ENCODE measurements around the gene CLCN1. TPM values are rescaled to one million over a fixed set of nuclear protein-coding genes. Genes with fewer than 3 reads are reported as not detected.

The CLCN1 gene
- total RNA-seq, 2 experiments from 2014 or later, result 0.06 TPM; not detected in 1

DNA sequence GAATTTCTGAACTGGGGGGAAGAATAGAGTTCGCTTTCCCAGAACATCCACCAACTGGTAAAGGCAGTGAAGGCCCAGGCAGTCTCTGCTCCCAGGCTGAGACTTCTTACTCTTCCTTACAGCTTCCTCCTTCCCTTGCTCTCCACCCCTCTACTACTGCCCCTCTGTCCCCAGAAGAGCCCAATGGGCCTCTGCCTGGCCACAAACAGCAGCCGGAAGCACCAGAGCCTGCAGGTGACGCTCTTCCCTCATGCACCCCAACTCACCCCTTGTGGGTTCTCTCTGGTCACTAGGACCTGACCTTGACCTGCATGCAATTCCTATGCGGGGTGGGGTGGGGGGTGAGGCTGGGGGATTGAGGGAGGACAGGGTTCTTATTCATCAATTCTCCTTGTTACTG, 30.1 kb downstream of the CLCN1 start:
- Mint-ChIP-seq H3K27ac (no peak overlapping the region), H3K36me3 (ENCODE audit: low read depth) (no peaks in the 10 kb centered on the region), H3K4me1 (peaks cover 9% of the 10 kb centered on the region), H3K9me3 (no peaks in the 10 kb centered on the region), H3K27me3 (peaks cover 32% of the 10 kb centered on the region), H3K4me3 (no peak overlapping the region)
- CTCF ChIA-PET, result interaction anchor here (0.6 to 2.1 kb wide), 14 partner anchors 9 to 131 kb away, joined by 3 to 12 read pairs (median 4); no protein-coding TSS in a partner anchor
- DNase-seq, result no peak
- POLR2A ChIA-PET, result no interaction called here

DNA sequence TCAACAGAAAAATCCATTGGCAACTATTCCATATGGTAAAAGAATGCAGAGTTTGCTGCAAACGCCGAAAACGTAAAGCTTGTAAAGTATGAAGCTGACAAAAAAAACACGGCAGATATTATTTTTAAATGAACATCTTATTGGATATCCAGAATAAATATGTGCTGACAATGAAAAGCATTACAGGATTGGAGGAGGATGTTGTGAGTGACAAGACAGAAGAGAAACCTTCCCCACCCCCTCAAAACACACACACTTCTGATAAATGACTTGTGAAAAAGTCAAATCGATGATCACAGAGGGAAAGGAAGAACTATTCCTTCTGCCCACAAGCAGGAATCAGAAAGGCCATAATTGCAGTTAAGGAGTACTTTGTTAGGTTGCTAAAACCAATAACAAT, 32.0 kb downstream of the CLCN1 start:
- H3K4me3 Mint-ChIP-seq, result no peak overlapping the region
- H3K4me1 Mint-ChIP-seq, result peaks cover 9% of the 10 kb centered on the region
- ChIA-PET CTCF (interaction anchor here (0.6 to 1.5 kb wide), 4 partner anchors 11 to 85 kb away, joined by 3 to 4 read pairs (median 4); partner anchors contain the start of genes FAM131B and GSTK1), POLR2A (no interaction called here)
- H3K27ac Mint-ChIP-seq, result no peak overlapping the region
- peaks cover 30% of the 10 kb centered on the region for H3K27me3 Mint-ChIP-seq
- DNase-seq, result no peak
- H3K36me3 Mint-ChIP-seq (ENCODE audit: low read depth), result no peaks in the 10 kb centered on the region
- no peaks in the 10 kb centered on the region for H3K9me3 Mint-ChIP-seq

DNA sequence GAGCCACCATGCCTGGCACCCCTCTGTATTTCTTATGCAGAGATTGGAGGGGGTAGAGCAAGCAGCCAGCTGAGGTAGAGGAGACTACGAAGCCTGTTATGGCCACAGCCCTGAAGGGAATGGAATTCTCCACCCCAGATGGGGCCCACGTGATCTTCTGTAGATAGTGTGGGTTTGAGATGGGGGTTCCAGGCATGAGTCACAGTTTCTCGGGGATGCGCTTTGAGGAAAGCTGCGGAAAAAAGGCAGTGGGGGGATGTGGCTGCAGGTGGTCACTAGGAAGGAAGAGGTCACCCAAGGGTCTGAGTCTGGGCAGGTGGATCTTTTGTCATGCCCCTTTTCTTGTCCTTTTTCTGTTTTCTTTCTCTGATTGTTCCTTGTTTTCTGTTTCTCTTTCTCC, 35.1 kb downstream of the CLCN1 start:
- no peaks in the 10 kb centered on the region for H3K4me1 Mint-ChIP-seq

DNA sequence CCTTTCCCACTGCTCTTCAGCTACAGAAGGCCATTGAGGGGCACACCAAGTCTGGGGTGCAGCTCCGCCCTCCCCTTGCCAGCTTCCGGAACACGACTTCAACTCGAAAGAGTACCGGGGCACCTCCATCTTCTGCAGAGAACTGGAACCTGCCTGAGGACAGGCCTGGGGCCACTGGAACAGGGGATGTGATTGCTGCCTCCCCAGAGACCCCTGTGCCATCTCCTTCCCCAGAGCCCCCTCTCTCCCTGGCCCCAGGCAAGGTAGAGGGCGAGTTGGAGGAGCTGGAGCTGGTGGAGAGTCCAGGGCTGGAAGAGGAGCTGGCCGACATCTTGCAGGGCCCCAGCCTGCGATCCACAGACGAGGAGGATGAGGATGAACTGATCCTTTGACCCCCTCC, 35.7 kb downstream of the CLCN1 start:
- no peaks in the 10 kb centered on the region for H3K9me3 Mint-ChIP-seq
- POLR2A ChIA-PET, result no interaction called here
- no peaks in the 10 kb centered on the region for H3K4me1 Mint-ChIP-seq
- CTCF ChIA-PET, result interaction anchor here (1.5 kb wide), 1 partner anchor 89 kb away, joined by 3 read pairs; no protein-coding TSS in a partner anchor
- no peak for DNase-seq
- H3K36me3 Mint-ChIP-seq (ENCODE audit: low read depth), result no peaks in the 10 kb centered on the region
- H3K4me3 Mint-ChIP-seq, result no peak overlapping the region
- peak overlapping the region; percentile 41 for H3K27ac Mint-ChIP-seq
- peaks cover 18% of the 10 kb centered on the region for H3K27me3 Mint-ChIP-seq

More for the DNA sequence above, 35.1 kb downstream of the CLCN1 start:
- CTCF ChIA-PET, result interaction anchor here (1.5 kb wide), 1 partner anchor 89 kb away, joined by 3 read pairs; no protein-coding TSS in a partner anchor
- H3K27me3 Mint-ChIP-seq, result peaks cover 23% of the 10 kb centered on the region
- POLR2A ChIA-PET, result no interaction called here
- H3K4me3 Mint-ChIP-seq, result no peak overlapping the region
- no peak overlapping the region for H3K27ac Mint-ChIP-seq
- no peaks in the 10 kb centered on the region for H3K36me3 Mint-ChIP-seq (ENCODE audit: low read depth)
- DNase-seq, result no peak
- no peaks in the 10 kb centered on the region for H3K9me3 Mint-ChIP-seq

DNA sequence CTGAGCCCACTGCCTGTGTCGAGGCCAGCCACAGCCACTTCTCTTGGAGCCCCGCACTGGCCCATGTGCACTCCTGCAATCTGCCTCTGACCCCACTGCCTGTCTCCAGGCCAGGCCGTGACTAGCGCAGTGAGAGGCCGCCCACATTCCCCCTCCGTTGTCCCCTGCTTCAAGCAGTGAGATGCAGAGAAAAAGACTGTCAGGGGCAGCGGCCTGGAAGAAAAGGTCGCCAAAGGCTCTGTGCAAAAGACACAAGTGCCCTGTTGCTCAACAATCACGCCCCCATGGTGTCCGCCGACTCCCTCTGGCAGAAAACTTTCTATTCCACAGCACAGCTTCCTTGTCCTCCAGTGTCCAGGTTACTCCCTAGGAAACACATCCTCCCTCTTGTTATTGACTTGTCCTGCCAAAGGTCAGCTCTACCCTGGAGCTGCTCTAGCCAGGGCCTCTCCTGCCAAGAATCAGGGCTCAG, 36.7 kb downstream of the CLCN1 start:
- no peak for DNase-seq
- ChIA-PET POLR2A (no interaction called here), CTCF (interaction anchor here (0.6 kb wide), 1 partner anchor 14 kb away, joined by 3 read pairs; no protein-coding TSS in a partner anchor)
- H3K4me1 Mint-ChIP-seq, result no peaks in the 10 kb centered on the region
- H3K27ac Mint-ChIP-seq, result no peak overlapping the region
- no peaks in the 10 kb centered on the region for H3K36me3 Mint-ChIP-seq (ENCODE audit: low read depth)
- H3K9me3 Mint-ChIP-seq, result no peaks in the 10 kb centered on the region
- H3K4me3 Mint-ChIP-seq, result no peak overlapping the region
- peaks cover 14% of the 10 kb centered on the region for H3K27me3 Mint-ChIP-seq

DNA sequence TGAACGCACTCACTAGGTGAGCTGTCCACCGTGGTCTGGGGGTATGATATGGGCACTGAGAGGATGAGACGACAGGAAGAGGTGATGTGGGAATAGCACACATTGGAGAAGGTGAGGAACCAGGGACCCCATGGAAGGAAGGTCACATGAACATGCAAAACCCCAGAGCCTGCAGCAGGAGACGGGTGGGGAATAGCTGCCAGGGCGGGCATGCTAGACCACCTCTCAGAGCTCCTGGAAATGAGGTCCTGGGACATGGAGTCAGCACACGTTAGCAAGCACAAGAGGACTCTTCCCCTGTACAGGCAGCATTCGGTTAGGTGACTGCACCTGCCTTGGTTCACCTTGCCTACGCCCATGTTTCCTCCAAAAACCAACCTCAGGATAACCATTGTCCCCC, 38.5 kb downstream of the CLCN1 start:
- ChIA-PET CTCF (interaction anchor here (0.6 to 0.8 kb wide), 3 partner anchors 23 to 38 kb away, joined by 3 read pairs; partner anchors contain the start of gene CLCN1), POLR2A (no interaction called here)
- Mint-ChIP-seq H3K9me3 (no peaks in the 10 kb centered on the region), H3K4me3 (no peak overlapping the region), H3K4me1 (no peaks in the 10 kb centered on the region), H3K36me3 (ENCODE audit: low read depth) (no peaks in the 10 kb centered on the region), H3K27ac (no peak overlapping the region), H3K27me3 (peaks cover 10% of the 10 kb centered on the region)
- no peak for DNase-seq

DNA sequence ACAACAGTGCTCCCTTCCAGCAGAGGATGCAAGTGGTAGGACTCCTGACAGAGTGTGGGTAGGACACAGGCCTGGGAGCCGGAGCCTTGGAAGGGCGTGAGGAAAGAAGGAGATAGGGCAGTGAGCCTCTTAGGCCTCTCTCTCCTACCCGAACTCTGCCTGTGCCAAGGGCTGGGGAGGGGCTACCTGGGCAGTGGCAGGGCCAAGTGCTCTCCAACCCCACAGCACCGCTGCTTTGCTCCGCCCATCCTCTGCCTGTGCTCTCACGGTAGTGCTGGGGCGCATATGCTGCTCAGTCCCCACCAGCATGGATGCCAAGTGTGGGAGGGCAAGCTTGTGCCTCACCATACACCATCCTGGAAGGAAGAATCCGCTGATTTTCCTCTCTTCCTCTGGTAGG, 39.1 kb downstream of the CLCN1 start:
- POLR2A ChIA-PET, result no interaction called here

DNA sequence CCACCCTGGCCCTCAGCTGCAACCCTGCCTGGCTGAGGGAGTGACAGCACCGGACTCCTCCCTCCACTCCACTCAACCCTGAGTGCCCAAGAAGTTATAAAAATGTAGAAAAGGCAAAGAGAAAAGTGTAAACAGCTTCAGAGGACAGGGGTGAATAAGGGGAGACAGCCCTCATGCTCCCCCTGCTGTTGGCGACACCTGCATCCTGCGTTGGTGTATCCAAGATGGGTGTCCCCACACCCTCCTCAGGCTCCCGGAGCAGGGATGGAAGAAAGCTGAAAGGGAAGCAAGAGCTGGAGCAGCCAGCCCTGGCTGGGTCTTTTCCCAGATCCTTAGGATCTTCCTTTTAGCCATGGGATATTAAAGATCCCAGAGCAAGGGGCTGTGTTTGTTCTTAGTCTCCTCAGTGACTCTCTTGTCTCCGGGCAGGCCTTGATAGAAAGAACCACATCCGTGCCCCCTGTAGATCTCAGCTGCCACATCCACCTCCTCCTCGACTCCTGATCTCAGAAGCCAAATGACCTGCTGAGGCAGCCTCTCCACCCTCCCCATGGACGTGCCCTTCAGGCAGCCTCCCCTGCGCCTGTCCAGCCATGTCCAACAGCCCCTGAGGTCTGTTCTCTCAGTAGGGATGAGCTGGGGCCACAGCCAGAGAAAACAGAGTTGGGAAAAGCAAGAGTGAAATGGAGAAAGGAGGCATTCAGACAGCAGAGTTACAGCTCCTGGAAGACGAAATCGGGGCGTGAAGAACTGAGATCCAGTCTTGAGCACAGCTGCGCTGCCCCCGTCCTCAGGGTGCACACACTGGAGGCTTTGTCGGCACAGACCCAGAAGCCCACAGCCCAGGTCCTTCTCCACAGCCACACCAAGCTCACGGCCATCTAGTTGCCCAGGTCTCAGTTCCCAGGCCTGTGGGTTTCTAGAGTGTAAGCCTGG, 39.8 kb downstream of the CLCN1 start:
- ChIA-PET POLR2A (no interaction called here), CTCF (interaction anchor here (0.9 to 2.1 kb wide), 5 partner anchors 9 to 15 kb away, joined by 3 to 10 read pairs (median 4); no protein-coding TSS in a partner anchor)
- H3K4me1 Mint-ChIP-seq, result no peaks in the 10 kb centered on the region
- H3K27ac Mint-ChIP-seq, result no peak overlapping the region
- H3K36me3 Mint-ChIP-seq (ENCODE audit: low read depth), result no peaks in the 10 kb centered on the region
- H3K27me3 Mint-ChIP-seq, result peaks cover 23% of the 10 kb centered on the region
- H3K9me3 Mint-ChIP-seq, result no peaks in the 10 kb centered on the region
- DNase-seq, result no peak
- H3K4me3 Mint-ChIP-seq, result no peak overlapping the region

More for the DNA sequence above, 39.1 kb downstream of the CLCN1 start:
- Mint-ChIP-seq H3K27me3 (peaks cover 16% of the 10 kb centered on the region), H3K27ac (no peak overlapping the region), H3K4me1 (no peaks in the 10 kb centered on the region), H3K9me3 (no peaks in the 10 kb centered on the region), H3K4me3 (no peak overlapping the region), H3K36me3 (ENCODE audit: low read depth) (no peaks in the 10 kb centered on the region)
- CTCF ChIA-PET, result interaction anchor here (0.9 to 2.1 kb wide), 4 partner anchors 10 to 14 kb away, joined by 3 to 10 read pairs (median 4); no protein-coding TSS in a partner anchor
- DNase-seq, result no peak

DNA sequence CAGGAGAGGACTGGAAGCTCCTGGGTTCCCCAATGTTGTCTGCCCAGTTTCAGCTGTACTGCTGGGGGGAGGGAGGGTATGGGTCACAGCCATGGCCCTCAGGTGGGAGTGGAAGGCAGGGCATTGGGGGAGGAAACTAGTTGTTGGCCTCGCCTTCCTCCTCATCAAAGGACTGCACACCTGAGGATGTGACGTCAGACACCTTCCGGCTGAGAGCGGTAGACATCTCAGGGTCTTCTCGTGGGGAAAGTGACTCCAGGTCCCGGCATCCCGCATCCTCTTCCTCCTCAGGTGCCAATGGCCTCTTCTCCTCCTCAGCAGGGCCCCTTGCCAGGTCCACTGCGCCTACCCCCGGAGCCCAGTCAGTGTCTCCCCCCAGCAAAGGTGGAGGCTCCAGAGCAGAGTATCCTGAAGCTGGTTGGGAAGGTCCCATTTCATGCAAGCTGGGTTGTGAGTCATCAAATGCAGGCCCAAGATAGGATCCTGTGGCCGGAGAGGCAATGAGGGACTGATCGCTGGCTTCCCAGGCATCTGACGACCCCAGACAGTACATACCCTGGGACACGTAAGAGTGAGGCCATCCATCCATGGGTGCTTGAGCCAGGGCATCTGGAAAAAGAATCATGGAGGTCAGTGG, 40.6 kb downstream of the CLCN1 start:
- no peaks in the 10 kb centered on the region for H3K9me3 Mint-ChIP-seq
- DNase-seq, result no peak
- CTCF ChIA-PET, result interaction anchor here (2.0 to 2.1 kb wide), 2 partner anchors 11 to 15 kb away, joined by 5 to 10 read pairs; no protein-coding TSS in a partner anchor
- H3K36me3 Mint-ChIP-seq (ENCODE audit: low read depth), result no peaks in the 10 kb centered on the region
- POLR2A ChIA-PET, result no interaction called here
- peak overlapping the region; percentile 51 for H3K27ac Mint-ChIP-seq
- no peak overlapping the region for H3K4me3 Mint-ChIP-seq
- peaks cover 30% of the 10 kb centered on the region for H3K27me3 Mint-ChIP-seq
- H3K4me1 Mint-ChIP-seq, result no peaks in the 10 kb centered on the region

DNA sequence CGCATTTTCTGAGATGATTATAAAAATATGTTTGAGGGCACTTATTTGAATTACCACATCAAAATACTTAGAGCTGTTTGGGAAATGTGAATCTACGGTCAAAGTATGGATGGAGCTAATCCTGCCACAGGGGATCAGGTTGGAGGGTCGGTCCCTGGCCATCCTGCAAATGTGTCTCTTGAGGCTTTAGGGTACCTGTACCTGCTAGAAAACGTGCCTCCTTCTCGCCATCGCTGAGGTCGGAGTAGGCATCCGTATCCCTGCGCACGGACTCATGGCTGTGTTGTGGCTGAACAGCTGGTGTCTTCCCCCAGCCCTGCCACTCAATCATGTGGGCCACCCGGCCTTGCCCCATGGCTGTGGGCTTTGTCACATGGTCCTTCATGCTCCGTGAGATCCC, 42.7 kb downstream of the CLCN1 start:
- Mint-ChIP-seq H3K9me3 (no peaks in the 10 kb centered on the region), H3K4me1 (peaks cover 8% of the 10 kb centered on the region), H3K4me3 (no peak overlapping the region), H3K27ac (no peak overlapping the region), H3K36me3 (ENCODE audit: low read depth) (no peaks in the 10 kb centered on the region), H3K27me3 (peaks cover 41% of the 10 kb centered on the region)
- DNase-seq, result no peak
- POLR2A ChIA-PET, result interaction anchor here (0.7 kb wide), 1 partner anchor 17 kb away, joined by 3 read pairs; no protein-coding TSS in a partner anchor
- CTCF ChIA-PET, result interaction anchor here (0.6 to 2.3 kb wide), 3 partner anchors 17 to 201 kb away, joined by 3 to 11 read pairs (median 4); no protein-coding TSS in a partner anchor

DNA sequence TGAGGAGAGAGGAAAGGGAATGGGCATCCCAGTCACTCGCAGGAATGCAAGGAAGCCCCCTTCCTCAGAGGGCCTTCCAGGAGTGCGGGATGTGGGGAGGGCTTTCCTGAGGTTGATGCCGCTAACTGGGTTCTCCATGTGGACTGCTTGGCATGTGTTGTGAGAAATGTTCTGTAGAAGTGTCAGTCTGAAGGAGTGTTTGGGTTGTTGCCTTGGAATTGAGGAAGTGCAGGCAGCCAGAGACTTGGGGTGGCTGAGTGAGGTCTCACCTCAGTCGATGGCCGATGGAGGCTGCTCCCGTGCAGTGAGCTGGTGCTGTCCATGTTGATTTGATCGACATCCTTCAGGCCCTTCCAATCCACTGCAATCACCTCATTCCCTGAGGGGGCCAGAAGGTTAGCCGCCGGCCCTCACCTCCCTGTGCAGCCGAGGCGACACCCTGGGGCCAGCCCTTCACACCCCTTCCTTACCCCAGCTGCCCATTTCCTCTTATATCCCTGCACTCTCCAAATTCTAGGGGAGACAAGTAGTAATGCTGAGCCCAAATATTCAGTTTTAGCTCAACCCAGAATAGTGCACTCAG, 44.0 kb downstream of the CLCN1 start:
- Mint-ChIP-seq H3K4me3 (no peak overlapping the region), H3K27me3 (peaks cover 53% of the 10 kb centered on the region), H3K27ac (no peak overlapping the region), H3K36me3 (ENCODE audit: low read depth) (no peaks in the 10 kb centered on the region), H3K4me1 (peaks cover 8% of the 10 kb centered on the region), H3K9me3 (no peaks in the 10 kb centered on the region)
- POLR2A ChIA-PET, result no interaction called here
- no peak for DNase-seq
- CTCF ChIA-PET, result interaction anchor here (1.1 to 2.3 kb wide), 8 partner anchors 9 to 40 kb away, joined by 3 to 11 read pairs (median 5); no protein-coding TSS in a partner anchor

DNA sequence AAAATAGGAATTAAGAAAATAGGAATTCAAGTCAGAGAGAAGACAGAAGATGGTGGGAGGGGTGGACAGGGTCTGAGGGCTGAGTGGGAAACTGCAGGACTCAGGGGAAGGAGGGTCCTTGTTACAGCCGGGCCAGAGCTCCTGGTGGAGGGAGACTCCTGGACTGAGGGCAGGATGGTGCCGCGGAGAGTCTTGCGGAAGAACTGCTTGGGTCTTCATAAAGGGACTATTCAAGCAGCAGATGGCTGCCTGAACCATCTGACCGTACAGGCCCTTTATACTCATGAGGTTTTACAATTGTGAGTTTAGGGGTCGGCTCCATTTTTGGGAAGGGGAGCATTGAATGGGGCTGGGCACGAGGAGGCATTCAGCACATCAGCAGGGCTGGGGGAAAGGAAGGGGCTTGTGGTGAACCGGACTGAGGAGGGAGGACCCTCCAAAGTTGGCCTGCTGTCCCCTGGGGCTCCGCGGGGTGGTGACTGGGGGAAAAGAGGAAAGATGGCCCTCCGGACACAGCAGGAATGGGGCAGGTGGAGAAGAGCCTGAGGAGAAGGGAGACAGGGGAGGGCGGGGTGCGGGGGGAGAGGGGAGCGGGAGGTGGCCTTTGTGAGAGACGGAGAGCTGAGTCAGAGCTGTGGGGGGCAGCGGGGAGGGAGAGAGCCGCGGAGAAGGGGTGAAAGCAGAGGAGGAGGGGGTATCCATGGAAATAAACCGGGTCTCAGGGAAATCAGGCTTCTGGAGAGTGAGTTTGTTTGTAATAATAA, 45.1 kb downstream of the CLCN1 start:
- Mint-ChIP-seq H3K27me3 (peaks cover 62% of the 10 kb centered on the region), H3K27ac (no peak overlapping the region), H3K9me3 (no peaks in the 10 kb centered on the region), H3K36me3 (ENCODE audit: low read depth) (no peaks in the 10 kb centered on the region), H3K4me3 (peak overlapping the region; percentile 44), H3K4me1 (peaks cover 8% of the 10 kb centered on the region)
- no peak for DNase-seq
- POLR2A ChIA-PET, result no interaction called here
- CTCF ChIA-PET, result interaction anchor here (1.0 to 2.3 kb wide), 8 partner anchors 8 to 120 kb away, joined by 3 to 11 read pairs (median 5); no protein-coding TSS in a partner anchor
